ENCODE measurements around the gene TCF12.

The TCF12 gene

GRCh38 chr15:57307527-57308169 lies 389.2 kb downstream of the TCF12 start:
- DNase-seq, result peak; percentile 72

GRCh38 chr15:57308170-57308545 lies 389.7 kb downstream of the TCF12 start:
- DNase-seq, result no peak

GRCh38 chr15:57309856-57310760 lies 391.7 kb downstream of the TCF12 start:
- no peak for DNase-seq

GRCh38 chr15:57310876-57311275 lies 392.4 kb downstream of the TCF12 start:
- no peak for DNase-seq

GRCh38 chr15:57312006-57312317 lies 393.5 kb downstream of the TCF12 start:
- no peak for DNase-seq

- DNase-seq, result no peak
These were observed 394.1 kb downstream of the TCF12 start for GRCh38 chr15:57312318-57313133.

GRCh38 chr15:57313134-57313483 lies 394.7 kb downstream of the TCF12 start:
- DNase-seq, result no peak

GRCh38 chr15:57314221-57314620 lies 395.8 kb downstream of the TCF12 start:
- no peak for DNase-seq

GRCh38 chr15:57316451-57316850 lies 398.0 kb downstream of the TCF12 start:
- DNase-seq, result no peak

- DNase-seq, result peak; percentile 58
These were observed 400.9 kb downstream of the TCF12 start for GRCh38 chr15:57319226-57319918.

GRCh38 chr15:57319919-57320560 lies 401.6 kb downstream of the TCF12 start:
- no peak for DNase-seq

- DNase-seq, result no peak
These were observed 402.3 kb downstream of the TCF12 start for GRCh38 chr15:57320631-57321220.

GRCh38 chr15:57321485-57321884 lies 403.0 kb downstream of the TCF12 start:
- no peak for DNase-seq

- DNase-seq, result peak; percentile 95
These were observed 403.6 kb downstream of the TCF12 start for GRCh38 chr15:57321973-57322601.

- no peak for DNase-seq
These were observed 404.3 kb downstream of the TCF12 start for GRCh38 chr15:57322602-57323250.

- no peak for DNase-seq
These were observed 404.9 kb downstream of the TCF12 start for GRCh38 chr15:57323299-57323805.

GRCh38 chr15:57323806-57324589 lies 405.6 kb downstream of the TCF12 start:
- DNase-seq, result peak; percentile 77

GRCh38 chr15:57324590-57324890 lies 406.1 kb downstream of the TCF12 start:
- DNase-seq, result no peak

- DNase-seq, result no peak
These were observed 406.7 kb downstream of the TCF12 start for GRCh38 chr15:57324944-57325679.

GRCh38 chr15:57326196-57326595 lies 407.8 kb downstream of the TCF12 start:
- no peak for DNase-seq
